ENCODE data around the gene NDRG2. TPM values are rescaled to one million over a fixed set of nuclear protein-coding genes. Genes with fewer than 3 reads are reported as not detected.

NDRG2 gene
- total and polyA plus RNA-seq, 2 donors (not counting 1 experiment from before 2014, with no cell fraction given) = 0.32 to 0.50 TPM

- H3K4me2 ChIP-seq (ENCODE audit: extremely low read depth, insufficient read depth, low read length) = no peak overlapping the region
- H3K9ac ChIP-seq (ENCODE audit: insufficient read depth, low read length) = no peak overlapping the region
- TF ChIP-seq EZH2 (IDR thresholded peaks at IDR 0.05; ENCODE audit: low read length, missing control alignments) (no peak), CTCF (conservative IDR thresholded peaks at IDR 0.05 in 1 of 2, IDR thresholded peaks at IDR 0.05 in 1 of 2; ENCODE audit: low read depth in 1 of 2, low read length in 2 of 2) (peak in 1 of 2 donors; percentile 32)
- no peak overlapping the region for H2AFZ ChIP-seq (ENCODE audit: low read length)
- H3K36me3 ChIP-seq (ENCODE audit: control insufficient read depth, insufficient read depth, low read length) = no peaks in the 10 kb centered on the region
- no peaks in the 10 kb centered on the region for H3K79me2 ChIP-seq (ENCODE audit: control insufficient read depth, insufficient read depth, low read length)
- no peak overlapping the region for H3K4me3 ChIP-seq (replicated peaks in 1 of 4; ENCODE audit: control extremely low read depth in 1 of 4, insufficient read depth in 1 of 4, low read depth in 3 of 4, low read length in 4 of 4)
- peak in 1 of 2 donors; percentile 14 for DNase-seq (ENCODE audit: low read depth in 2 of 2)
- H3K27me3 ChIP-seq (ENCODE audit: control insufficient read depth, insufficient read depth, low read length) = no peaks in the 10 kb centered on the region
- H3K4me1 ChIP-seq (ENCODE audit: control insufficient read depth, extremely low read depth, insufficient read depth, low read length) = peaks cover 5% of the 10 kb centered on the region
- no peaks in the 10 kb centered on the region for H4K20me1 ChIP-seq (ENCODE audit: control insufficient read depth, extremely low read depth, insufficient read depth, low read length)
- H3K9me3 ChIP-seq (ENCODE audit: control insufficient read depth, insufficient read depth, low read depth, low read length) = no peaks in the 10 kb centered on the region
- H3K27ac ChIP-seq (ENCODE audit: insufficient read depth, low read length) = no peak overlapping the region
These were observed 42.1 kb upstream of the NDRG2 start for GRCh38 chr14:21066882-21067502.

- H3K9ac ChIP-seq (ENCODE audit: insufficient read depth, low read length) = no peak overlapping the region
- no peak overlapping the region for H3K4me2 ChIP-seq (ENCODE audit: extremely low read depth, insufficient read depth, low read length)
- DNase-seq (ENCODE audit: low read depth in 2 of 2) = peak; percentile 66 to 88
- no peaks in the 10 kb centered on the region for H3K4me1 ChIP-seq (ENCODE audit: control insufficient read depth, extremely low read depth, insufficient read depth, low read length)
- no peaks in the 10 kb centered on the region for H3K79me2 ChIP-seq (ENCODE audit: control insufficient read depth, insufficient read depth, low read length)
- peaks cover 8% of the 10 kb centered on the region for H3K27me3 ChIP-seq (ENCODE audit: control insufficient read depth, insufficient read depth, low read length)
- H2AFZ ChIP-seq (ENCODE audit: low read length) = no peak overlapping the region
- no peaks in the 10 kb centered on the region for H3K9me3 ChIP-seq (ENCODE audit: control insufficient read depth, insufficient read depth, low read depth, low read length)
- H3K36me3 ChIP-seq (ENCODE audit: control insufficient read depth, insufficient read depth, low read length) = no peaks in the 10 kb centered on the region
- no peak overlapping the region for H3K4me3 ChIP-seq (replicated peaks in 1 of 4; ENCODE audit: control extremely low read depth in 1 of 4, insufficient read depth in 1 of 4, low read depth in 3 of 4, low read length in 4 of 4)
- H4K20me1 ChIP-seq (ENCODE audit: control insufficient read depth, extremely low read depth, insufficient read depth, low read length) = no peaks in the 10 kb centered on the region
- TF ChIP-seq CTCF (conservative IDR thresholded peaks at IDR 0.05 in 1 of 2, IDR thresholded peaks at IDR 0.05 in 1 of 2; ENCODE audit: low read depth in 1 of 2, low read length in 2 of 2) = no peak
- no peak for TF ChIP-seq EZH2 (IDR thresholded peaks at IDR 0.05; ENCODE audit: low read length, missing control alignments)
- H3K27ac ChIP-seq (ENCODE audit: insufficient read depth, low read length) = no peak overlapping the region
These were observed 38.6 kb upstream of the NDRG2 start for GRCh38 chr14:21063479-21063878.

- no peak for DNase-seq (ENCODE audit: low read depth in 2 of 2)
- H3K9ac ChIP-seq (ENCODE audit: insufficient read depth, low read length) = no peak overlapping the region
- no peaks in the 10 kb centered on the region for H3K9me3 ChIP-seq (ENCODE audit: control insufficient read depth, insufficient read depth, low read depth, low read length)
- H3K27ac ChIP-seq (ENCODE audit: insufficient read depth, low read length) = no peak overlapping the region
- no peak overlapping the region for H3K4me2 ChIP-seq (ENCODE audit: extremely low read depth, insufficient read depth, low read length)
- H3K36me3 ChIP-seq (ENCODE audit: control insufficient read depth, insufficient read depth, low read length) = no peaks in the 10 kb centered on the region
- H2AFZ ChIP-seq (ENCODE audit: low read length) = no peak overlapping the region
- H4K20me1 ChIP-seq (ENCODE audit: control insufficient read depth, extremely low read depth, insufficient read depth, low read length) = no peaks in the 10 kb centered on the region
- H3K79me2 ChIP-seq (ENCODE audit: control insufficient read depth, insufficient read depth, low read length) = no peaks in the 10 kb centered on the region
- TF ChIP-seq CTCF (conservative IDR thresholded peaks at IDR 0.05 in 1 of 2, IDR thresholded peaks at IDR 0.05 in 1 of 2; ENCODE audit: low read depth in 1 of 2, low read length in 2 of 2) = no peak
- no peak for TF ChIP-seq EZH2 (IDR thresholded peaks at IDR 0.05; ENCODE audit: low read length, missing control alignments)
- peaks cover 8% of the 10 kb centered on the region for H3K27me3 ChIP-seq (ENCODE audit: control insufficient read depth, insufficient read depth, low read length)
- H3K4me1 ChIP-seq (ENCODE audit: control insufficient read depth, extremely low read depth, insufficient read depth, low read length) = no peaks in the 10 kb centered on the region
- H3K4me3 ChIP-seq (replicated peaks in 1 of 4; ENCODE audit: control extremely low read depth in 1 of 4, insufficient read depth in 1 of 4, low read depth in 3 of 4, low read length in 4 of 4) = no peak overlapping the region
These were observed 36.4 kb upstream of the NDRG2 start for GRCh38 chr14:21061347-21061668.

Data from fibroblast of lung (primary cell).